Measurements from ENCODE around the gene GAL3ST2.

DNA sequence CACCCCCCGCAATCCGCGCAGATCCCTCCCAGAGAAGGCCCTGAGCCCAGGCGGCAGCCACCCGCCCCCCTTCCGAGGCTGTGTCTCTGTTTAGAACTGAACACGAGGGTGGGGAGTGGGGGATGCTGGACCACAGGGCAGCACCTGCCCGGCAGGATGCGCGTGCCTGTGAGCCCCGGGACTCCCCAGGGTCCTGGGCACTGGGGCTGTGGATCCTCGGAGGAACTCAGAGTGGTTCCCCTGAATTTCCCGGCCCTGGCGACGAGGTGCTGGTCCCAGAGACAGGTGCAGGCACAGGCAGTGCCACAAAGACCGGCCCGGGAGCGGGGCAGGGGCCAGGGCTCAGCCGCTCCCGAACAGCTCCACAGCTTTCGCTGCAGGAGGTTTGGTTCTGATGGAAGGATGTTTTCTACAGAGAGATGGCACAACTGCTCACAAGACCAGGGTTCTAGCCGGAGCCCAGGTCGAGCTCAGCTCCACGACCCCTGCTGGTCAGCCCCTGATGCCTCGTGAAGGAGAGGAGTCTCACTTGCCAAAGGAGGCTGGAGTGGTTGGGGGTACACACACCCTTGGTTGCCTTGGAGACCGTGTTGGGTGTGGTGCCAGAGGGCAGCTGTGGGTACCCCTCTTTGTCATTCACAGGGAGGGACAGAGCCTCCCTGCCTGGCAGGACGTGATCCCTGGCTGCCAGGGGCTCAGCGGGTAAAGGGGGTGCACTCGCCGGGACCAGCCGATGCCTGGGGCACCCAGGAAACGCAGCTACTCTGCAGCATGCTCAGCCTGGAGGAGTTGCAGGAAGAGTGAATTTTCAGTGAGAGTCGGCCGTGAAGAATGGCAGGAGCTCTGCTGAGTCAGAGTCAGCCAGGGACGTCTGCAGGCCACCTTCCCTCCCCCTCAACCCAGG, 28.0 kb downstream of the GAL3ST2 start:
- TF ChIP-seq, protein P1, sequence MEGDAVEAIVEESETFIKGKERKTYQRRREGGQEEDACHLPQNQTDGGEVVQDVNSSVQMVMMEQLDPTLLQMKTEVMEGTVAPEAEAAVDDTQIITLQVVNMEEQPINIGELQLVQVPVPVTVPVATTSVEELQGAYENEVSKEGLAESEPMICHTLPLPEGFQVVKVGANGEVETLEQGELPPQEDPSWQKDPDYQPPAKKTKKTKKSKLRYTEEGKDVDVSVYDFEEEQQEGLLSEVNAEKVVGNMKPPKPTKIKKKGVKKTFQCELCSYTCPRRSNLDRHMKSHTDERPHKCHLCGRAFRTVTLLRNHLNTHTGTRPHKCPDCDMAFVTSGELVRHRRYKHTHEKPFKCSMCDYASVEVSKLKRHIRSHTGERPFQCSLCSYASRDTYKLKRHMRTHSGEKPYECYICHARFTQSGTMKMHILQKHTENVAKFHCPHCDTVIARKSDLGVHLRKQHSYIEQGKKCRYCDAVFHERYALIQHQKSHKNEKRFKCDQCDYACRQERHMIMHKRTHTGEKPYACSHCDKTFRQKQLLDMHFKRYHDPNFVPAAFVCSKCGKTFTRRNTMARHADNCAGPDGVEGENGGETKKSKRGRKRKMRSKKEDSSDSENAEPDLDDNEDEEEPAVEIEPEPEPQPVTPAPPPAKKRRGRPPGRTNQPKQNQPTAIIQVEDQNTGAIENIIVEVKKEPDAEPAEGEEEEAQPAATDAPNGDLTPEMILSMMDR (conservative IDR thresholded peaks at IDR 0.05): no peak
- TF ChIP-seq ZFX (IDR thresholded peaks at IDR 0.05): no peak

All from C4-2B (cell line).